ENCODE measurements around the gene WAC. TPM values are rescaled to one million over a fixed set of nuclear protein-coding genes. Genes with fewer than 3 reads are reported as not detected.
"Not testable (repeated sequence)": the region's sequence is repeated elsewhere in the genome, so short reads cannot be mapped to it uniquely, and the experiment has no call there.

The WAC gene
- total RNA-seq, 1 donor from 2014 or later: 37.1 TPM

DNA sequence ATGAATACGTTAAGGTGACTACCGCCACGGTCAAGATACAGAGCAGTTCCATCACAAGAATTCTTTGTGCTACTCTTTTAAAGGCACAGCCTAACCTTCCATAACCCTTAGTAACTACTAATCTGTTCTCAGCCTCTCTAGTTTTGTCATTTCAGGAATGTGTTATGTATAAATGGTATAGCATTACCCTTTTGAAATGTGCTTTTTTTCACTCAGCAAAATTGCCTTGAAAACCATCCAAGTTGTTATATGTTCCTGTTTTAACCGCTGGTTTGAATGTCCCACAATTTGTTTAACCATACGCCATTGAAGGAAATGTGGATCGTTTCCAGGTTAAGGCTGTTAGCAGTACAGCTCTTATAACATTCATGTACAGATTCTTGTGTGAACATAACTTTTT, 32.0 kb downstream of the WAC start:
- DNase-seq (ENCODE audit: low read depth in 2 of 2): no peak

- DNase-seq (ENCODE audit: low read depth in 2 of 2): peak in 1 of 2 donors; percentile 66
Measured at GRCh38 chr10:28566458-28567015, 33.6 kb downstream of the WAC start.

DNA sequence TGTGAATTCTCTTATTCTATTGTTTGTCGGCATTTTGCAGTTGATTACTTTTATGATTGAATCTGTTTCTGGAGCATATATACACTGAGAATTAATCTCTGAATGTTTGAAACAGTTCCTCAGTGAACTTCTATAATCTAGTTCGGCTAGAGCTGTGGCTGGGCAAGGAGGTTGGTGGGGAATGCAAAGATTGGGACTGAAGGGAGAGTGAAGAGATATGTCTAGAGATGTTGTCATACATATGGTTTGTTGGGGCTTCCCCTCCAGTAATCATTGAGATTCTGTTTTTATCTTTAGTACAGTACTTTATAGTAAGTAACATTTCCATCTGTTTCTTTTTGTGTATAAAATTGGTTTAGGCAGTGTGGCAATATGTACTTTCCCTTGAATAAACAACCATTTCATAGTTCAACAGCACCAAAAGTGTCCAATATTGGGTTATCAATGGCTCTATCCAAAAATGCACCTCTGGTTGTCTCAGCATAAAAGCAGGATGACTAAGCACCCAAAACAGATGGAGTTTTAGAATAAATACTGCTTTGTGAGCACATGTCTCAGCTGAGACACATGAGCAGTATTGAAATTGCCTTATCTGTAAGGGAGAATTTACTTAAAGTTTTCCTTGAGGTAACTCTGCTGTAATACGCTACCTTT, 36.7 kb downstream of the WAC start:
- no peak for DNase-seq (ENCODE audit: low read depth in 2 of 2)

- DNase-seq (ENCODE audit: low read depth in 2 of 2): no peak
Measured at GRCh38 chr10:28570598-28570997, 37.7 kb downstream of the WAC start.

GRCh38 chr10:28571265-28571664, 38.3 kb downstream of the WAC start:
- no peak for DNase-seq (ENCODE audit: low read depth in 2 of 2)

DNA sequence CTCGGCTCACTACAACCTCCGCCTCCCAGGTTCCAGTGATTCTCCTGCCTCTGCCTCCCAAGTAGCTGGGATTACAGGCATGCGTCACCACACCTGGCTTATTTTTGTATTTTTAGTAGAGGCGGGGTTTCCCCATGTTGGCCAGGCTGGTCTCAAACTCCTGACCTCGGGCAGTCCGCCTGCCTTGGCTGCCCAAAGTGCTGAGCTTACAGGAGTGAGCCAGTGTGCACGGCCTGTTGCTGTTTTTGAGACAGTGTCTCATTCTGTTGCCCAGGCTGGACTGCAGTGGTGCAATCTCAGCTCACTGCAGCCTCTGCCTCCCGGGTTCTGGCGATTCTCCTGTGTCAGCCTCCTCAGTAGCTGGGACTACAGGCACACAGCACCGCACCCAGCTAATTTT, 41.3 kb downstream of the WAC start:
- DNase-seq (ENCODE audit: low read depth in 2 of 2): not testable (repeated sequence)

GRCh38 chr10:28575852-28576251, 42.9 kb downstream of the WAC start:
- DNase-seq (ENCODE audit: low read depth in 2 of 2): no peak

GRCh38 chr10:28577506-28577905, 44.6 kb downstream of the WAC start:
- DNase-seq (ENCODE audit: low read depth in 2 of 2): no peak

- DNase-seq (ENCODE audit: low read depth in 2 of 2): no peak
Measured at GRCh38 chr10:28578454-28578853, 45.5 kb downstream of the WAC start.

GRCh38 chr10:28580825-28581224, 47.9 kb downstream of the WAC start:
- DNase-seq (ENCODE audit: low read depth in 2 of 2): no peak

DNA sequence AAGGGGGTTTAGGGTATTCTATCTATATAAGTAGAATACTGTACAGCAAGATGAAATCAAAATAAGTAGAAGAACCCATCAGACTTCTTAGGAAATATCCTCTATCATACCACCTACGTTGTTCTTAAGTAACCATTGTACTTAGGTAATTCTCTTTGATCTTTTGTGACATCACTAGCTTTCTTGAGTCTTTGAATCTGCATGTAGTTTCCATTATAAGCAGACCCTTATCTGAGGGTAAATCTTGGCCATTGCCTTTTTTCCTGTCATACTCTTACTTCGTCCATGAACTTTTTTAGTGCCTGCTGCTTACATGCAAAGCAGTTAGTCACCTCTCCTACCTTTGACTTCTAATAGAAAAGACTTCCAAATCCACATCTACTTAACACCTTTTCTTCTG, 49.0 kb downstream of the WAC start:
- DNase-seq (ENCODE audit: low read depth in 2 of 2): no peak

- DNase-seq (ENCODE audit: low read depth in 2 of 2): no peak
Measured at GRCh38 chr10:28585076-28585475, 52.2 kb downstream of the WAC start.

GRCh38 chr10:28586176-28586575, 53.3 kb downstream of the WAC start:
- DNase-seq (ENCODE audit: low read depth in 2 of 2): no peak

- no peak for DNase-seq (ENCODE audit: low read depth in 2 of 2)
Measured at GRCh38 chr10:28587270-28587969, 54.5 kb downstream of the WAC start.

DNA sequence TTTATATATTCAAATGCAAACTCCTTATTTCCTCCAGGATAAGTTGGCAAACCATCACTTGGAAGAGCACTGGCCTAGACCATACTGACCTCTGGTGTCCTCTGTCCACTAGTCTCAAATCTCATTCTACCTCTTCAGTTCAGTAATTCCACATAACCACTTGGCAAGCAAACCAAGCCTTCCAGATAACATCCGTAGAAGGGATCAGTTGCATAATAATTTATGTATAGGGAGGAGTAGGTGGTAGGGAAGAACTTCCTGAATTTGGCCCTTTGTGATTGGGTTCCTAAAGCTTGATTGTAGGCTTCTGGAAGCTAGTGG, 55.0 kb downstream of the WAC start:
- DNase-seq (ENCODE audit: low read depth in 2 of 2): peak; percentile 6 to 23

DNA sequence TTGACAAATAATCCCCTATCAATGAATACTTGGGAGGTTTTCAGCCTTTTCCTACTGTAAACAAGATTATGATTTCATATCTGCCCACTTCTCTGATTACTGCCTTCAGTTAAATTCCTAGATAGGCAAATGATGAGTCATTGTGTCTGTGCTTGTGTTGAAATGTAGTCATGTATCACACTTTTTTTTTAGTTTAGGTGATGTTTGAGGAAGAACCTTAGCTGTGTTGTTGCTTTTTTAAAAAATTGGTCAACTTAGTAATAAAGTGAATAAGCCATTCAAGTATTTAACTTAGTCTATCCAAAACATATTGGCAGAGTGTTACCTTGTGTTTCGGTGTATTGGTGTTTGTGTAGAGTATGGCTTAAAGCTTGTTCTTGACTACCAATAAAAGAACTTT, 60.0 kb downstream of the WAC start:
- DNase-seq (ENCODE audit: low read depth in 2 of 2): peak; percentile 20 to 69

- DNase-seq (ENCODE audit: low read depth in 2 of 2): peak in 1 of 2 donors; percentile 10
Measured at GRCh38 chr10:28593811-28594210, 60.9 kb downstream of the WAC start.

DNA sequence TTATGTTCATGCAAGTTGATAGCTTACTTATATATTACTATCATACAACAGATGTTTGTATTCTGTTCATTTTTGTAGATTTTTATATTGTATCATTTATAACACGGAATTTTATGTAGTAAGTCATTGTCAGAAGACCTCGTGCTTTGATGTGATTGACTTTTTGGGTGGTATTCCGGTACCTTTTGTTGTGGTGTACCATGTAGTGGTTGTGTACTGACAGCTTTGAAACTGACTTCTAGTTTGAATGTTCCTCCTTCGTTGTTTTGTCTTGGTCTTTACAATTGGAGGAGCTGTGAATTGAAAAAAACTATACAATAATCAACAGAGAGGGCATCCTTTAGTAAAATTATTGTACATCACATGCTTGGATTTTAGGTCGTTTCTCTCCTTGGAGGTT, 61.5 kb downstream of the WAC start:
- DNase-seq (ENCODE audit: low read depth in 2 of 2): no peak

DNA sequence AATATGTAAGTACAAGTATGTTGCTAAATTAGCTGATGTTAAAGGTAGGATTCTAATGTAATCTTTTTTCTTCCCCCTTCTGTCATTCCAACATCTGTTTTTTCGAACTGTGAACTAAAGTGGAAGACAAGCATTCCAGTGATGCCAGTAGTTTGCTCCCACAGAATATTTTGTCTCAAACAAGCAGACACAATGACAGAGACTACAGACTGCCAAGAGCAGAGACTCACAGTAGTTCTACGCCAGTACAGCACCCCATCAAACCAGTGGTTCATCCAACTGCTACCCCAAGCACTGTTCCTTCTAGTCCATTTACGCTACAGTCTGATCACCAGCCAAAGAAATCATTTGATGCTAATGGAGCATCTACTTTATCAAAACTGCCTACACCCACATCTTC, 62.7 kb downstream of the WAC start:
- DNase-seq (ENCODE audit: low read depth in 2 of 2): no peak

GRCh38 chr10:28600056-28600455, 67.1 kb downstream of the WAC start:
- no peak for DNase-seq (ENCODE audit: low read depth in 2 of 2)

GRCh38 chr10:28601012-28601411, 68.1 kb downstream of the WAC start:
- DNase-seq (ENCODE audit: low read depth in 2 of 2): no peak

GRCh38 chr10:28604567-28605536, 71.9 kb downstream of the WAC start:
- DNase-seq (ENCODE audit: low read depth in 2 of 2): no peak
